NCI-H748 treated with DMSO at 0.1 percent for 48 hours (cell line): ENCODE results near the gene METTL2B.
A peak's percentile ranks its signal among the peaks of the same experiment; 100 is the strongest.
"Not testable (repeated sequence)": the region's sequence is repeated elsewhere in the genome, so short reads cannot be mapped to it uniquely, and the experiment has no call there.

Source experiments
- DNase-seq: peaks from one replicate; lab custom pipeline; 2025; lab: John Stamatoyannopoulos, UW

The METTL2B gene

DNA sequence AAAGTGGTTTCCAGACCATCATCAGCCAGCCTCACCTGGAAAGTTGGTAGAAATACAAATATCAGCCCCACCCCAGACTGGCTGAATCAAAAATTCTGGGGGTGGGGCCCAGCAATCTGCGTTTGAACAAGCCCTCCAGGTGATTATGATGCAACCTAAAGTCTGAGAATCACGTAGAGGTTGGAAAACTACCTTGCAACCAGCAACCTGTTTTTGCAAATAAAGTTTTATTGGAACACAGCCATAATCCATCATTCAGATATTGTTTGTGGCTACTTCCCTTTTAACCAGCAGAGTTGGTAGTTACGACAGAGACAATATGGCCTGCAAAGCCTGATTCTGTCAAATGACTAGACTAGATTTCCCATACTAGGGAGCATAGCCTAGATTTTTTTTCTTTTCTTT lies 49.5 kb downstream of the METTL2B start:
- DNase-seq, result not testable (repeated sequence)

GRCh38 chr7:128529191-128529590 lies 52.6 kb downstream of the METTL2B start:
- DNase-seq, result not testable (repeated sequence)

DNA sequence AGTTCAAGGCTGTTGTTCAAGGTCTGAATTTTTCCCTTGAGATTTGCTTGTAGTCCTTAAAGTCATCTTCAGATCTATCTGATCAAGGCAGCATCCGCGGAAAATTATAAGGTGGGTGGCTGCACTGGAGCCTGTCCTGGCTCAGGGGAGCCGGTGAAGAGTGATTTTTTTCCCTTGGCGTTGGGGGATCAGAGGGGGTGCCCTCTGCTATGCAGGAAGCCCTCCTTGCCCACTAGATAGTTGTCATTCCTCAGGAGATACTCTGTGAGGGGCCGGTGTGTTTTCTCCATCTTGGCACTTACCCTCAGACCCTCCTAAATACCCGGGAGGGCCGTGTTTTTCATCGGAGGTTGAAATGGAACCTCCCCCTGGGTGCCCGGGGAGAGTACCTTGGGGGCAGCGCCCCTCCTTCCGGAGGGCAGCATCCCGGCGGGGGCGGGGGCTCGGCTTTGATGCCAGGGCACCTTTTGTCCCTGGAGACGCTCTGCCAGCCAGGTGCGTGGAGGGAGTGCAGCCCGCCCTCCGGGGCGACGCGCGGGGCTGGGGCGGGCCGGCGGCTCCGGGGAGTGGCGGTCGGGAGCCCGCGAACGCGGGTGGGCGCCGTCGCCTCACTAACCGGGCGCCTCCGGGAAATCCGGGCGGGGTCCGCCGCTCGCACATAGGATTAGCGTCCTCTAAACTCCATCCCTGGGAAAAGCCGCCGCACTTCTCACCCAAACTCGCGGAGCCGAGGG lies 53.7 kb downstream of the METTL2B start:
- not testable (repeated sequence) for DNase-seq

DNA sequence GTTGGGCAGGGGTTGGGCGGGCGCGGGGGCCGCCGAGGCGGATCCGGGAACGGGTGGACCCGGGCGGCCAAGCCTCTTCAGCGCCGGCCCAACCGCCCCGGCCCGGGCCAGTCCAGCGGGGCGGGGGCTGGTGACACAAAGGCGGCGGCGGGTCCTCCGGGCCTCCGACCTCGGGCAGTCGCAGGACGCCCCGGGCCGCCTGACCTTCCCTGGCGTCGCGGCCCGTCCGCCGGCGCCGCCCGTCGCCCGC lies 54.2 kb downstream of the METTL2B start:
- DNase-seq, result no peak

DNA sequence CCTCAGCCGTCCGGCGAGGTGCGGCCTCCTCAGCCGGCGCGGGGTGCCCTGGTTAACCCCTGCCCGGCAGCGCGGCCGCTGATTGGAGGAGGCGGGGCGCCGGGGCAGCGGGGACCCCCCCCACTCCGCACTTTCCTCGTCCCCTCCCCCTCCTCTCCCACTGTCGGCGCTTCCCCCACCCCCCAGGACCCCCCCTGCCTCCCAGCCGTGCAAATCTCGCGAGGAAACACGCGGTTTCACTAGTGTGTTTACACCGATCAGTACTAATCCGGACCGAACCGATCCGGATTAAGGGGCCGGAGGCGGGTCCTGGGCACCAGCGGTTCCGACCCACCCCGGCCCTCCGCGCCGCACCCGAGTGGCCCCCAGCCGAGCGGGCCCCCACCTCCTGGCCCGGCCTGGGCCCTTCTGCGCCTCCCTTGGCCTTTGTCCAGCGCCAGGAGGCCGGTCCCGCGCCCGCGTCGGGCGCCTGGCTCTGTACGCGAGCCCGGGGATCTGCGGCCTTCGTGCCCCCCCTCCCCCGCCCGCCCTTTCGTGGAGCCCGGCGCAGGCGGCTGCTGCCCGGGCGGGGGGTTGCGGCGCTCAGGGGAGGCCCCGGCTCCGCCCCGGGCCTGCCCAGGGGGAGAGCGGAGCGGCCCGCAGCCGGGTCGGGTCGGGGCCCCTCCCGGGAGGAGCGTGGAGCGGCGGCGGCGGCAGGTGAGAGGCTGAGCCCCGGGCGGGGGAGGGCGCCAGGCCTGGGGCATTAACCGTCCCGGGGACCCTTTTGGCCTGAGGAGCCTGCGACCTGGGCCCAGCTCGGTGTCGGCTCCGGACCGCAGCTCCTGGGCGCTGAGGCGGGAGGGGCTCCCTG lies 54.8 kb downstream of the METTL2B start:
- DNase-seq, result peak; percentile 37

DNA sequence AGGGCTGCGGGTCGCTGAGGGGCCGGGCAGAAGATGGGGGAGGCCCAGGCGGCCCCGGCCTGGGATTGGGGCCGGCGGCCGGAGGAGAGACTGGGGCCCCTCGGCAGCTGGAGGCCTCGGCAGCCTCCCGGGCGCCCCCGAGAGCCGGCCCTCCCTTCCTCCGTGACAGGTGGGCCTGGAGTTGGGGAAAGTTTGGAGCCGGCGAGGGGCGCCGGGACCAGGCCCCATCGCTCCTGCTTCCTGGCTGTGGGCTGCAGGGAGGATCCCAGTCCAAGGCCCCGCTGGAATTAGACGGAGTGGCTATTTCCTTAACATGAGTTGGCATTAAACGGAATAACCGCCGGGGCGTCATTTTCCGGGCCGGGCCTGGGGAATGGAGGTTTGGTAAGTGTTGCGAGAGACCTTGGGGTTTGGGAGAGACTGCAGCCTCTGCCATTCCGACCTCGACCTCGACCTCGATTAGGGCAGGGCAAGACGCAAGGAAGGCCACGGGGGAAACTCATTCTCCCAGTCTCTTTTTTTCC lies 55.5 kb downstream of the METTL2B start:
- not testable (repeated sequence) for DNase-seq

DNA sequence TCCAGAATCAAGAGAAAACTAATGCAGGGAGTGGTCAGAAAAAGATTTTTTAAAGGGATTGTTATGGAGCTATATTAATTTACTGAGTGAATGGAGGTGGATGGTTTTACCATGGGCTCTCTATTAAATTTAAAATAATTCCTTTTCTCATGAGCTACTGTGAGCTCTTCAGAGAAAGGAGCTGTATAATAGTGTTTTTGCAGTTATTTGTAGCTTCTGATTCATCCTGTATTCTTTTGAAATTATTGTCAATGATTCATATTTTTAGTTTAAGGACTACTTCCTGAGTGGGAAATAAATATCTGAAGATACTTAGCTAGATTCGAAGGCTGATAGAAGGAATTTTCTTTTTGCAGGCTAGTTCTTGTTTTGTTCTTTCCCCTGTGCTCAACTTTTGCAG lies 56.4 kb downstream of the METTL2B start:
- not testable (repeated sequence) for DNase-seq

DNA sequence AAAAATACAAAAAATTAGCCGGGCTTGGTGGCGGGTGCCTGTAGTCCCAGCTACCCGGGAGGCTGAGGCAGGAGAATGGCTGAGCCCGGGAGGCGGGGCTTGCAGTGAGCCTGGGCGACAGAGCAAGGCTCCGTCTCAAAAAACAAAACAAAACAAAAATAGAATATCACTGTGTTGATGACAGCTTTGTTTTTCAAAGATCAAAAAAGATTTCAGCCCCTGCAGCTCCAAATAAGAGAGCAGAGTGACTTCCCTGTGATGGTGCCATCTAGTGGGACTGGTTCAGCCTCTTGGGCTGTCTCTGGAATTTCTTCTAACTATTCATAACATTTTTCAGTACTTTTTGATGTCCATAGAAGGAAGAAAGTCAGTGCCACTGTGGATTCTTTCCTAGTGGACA lies 60.9 kb downstream of the METTL2B start:
- not testable (repeated sequence) for DNase-seq

- not testable (repeated sequence) for DNase-seq
Measured at GRCh38 chr7:128542530-128542929, 66.0 kb downstream of the METTL2B start.

DNA sequence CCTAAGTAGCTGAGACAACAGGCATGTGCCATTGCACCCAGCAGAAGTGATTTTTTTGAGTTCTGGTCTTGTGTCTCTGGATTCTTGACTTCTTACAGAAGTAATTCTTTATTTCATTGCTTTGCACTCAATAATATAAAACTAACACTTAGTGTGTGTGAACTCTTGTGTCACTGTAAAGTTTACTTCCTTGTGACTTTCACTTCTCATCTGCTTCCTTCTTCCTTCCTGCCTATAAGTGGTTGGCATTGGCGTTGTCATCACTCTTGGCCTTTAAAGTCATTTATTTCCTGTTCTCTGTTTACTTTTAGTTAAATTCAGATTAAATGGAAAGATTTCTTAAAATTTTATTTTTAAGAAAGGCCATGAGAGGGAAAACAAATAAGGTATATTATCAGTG lies 66.8 kb downstream of the METTL2B start:
- not testable (repeated sequence) for DNase-seq

- not testable (repeated sequence) for DNase-seq
Measured at GRCh38 chr7:128546319-128546851, 69.8 kb downstream of the METTL2B start.

- DNase-seq, result no peak
Measured at GRCh38 chr7:128550920-128551319, 74.4 kb downstream of the METTL2B start.

GRCh38 chr7:128554394-128554793 lies 77.8 kb downstream of the METTL2B start:
- not testable (repeated sequence) for DNase-seq
